SKM-1 treated with dmso at 0.1 percent for 144 hours (cell line): ENCODE data around the gene CYTH3.
A peak's percentile ranks its signal among the peaks of the same experiment; 100 is the strongest.

Experiments used
- DNase-seq: peaks from one replicate; lab custom pipeline; 2025; ENCODE audit not compliant: unreplicated experiment; lab: John Stamatoyannopoulos, UW

The CYTH3 gene

GRCh38 chr7:6258440-6259182 lies 13.8 kb downstream of the CYTH3 start:
- no peak for DNase-seq

- DNase-seq, result no peak
Measured at GRCh38 chr7:6257675-6258074, 14.7 kb downstream of the CYTH3 start.

- peak; percentile 27 for DNase-seq
Measured at GRCh38 chr7:6256677-6257535, 15.5 kb downstream of the CYTH3 start.

- no peak for DNase-seq
Measured at GRCh38 chr7:6256109-6256483, 16.3 kb downstream of the CYTH3 start.

GRCh38 chr7:6254866-6255265 lies 17.6 kb downstream of the CYTH3 start:
- no peak for DNase-seq

- DNase-seq, result no peak
Measured at GRCh38 chr7:6252748-6253147, 19.7 kb downstream of the CYTH3 start.

- DNase-seq, result no peak
Measured at GRCh38 chr7:6252341-6252746, 20.1 kb downstream of the CYTH3 start.

GRCh38 chr7:6251653-6252052 lies 20.8 kb downstream of the CYTH3 start:
- no peak for DNase-seq

GRCh38 chr7:6250364-6250833 lies 22.0 kb downstream of the CYTH3 start:
- no peak for DNase-seq

- DNase-seq, result no peak
Measured at GRCh38 chr7:6249043-6249442, 23.4 kb downstream of the CYTH3 start.

GRCh38 chr7:6248581-6248980 lies 23.8 kb downstream of the CYTH3 start:
- DNase-seq, result no peak

- DNase-seq, result no peak
Measured at GRCh38 chr7:6246251-6246917, 26.0 kb downstream of the CYTH3 start.

- no peak for DNase-seq
Measured at GRCh38 chr7:6244021-6244420, 28.4 kb downstream of the CYTH3 start.

- DNase-seq, result no peak
Measured at GRCh38 chr7:6243168-6243567, 29.3 kb downstream of the CYTH3 start.

GRCh38 chr7:6242561-6242960 lies 29.9 kb downstream of the CYTH3 start:
- DNase-seq, result no peak

GRCh38 chr7:6241607-6241973 lies 30.8 kb downstream of the CYTH3 start:
- DNase-seq, result no peak

GRCh38 chr7:6238309-6238925 lies 34.0 kb downstream of the CYTH3 start:
- DNase-seq, result no peak

GRCh38 chr7:6237730-6238129 lies 34.7 kb downstream of the CYTH3 start:
- DNase-seq, result no peak

GRCh38 chr7:6237011-6237410 lies 35.4 kb downstream of the CYTH3 start:
- DNase-seq, result no peak

- no peak for DNase-seq
Measured at GRCh38 chr7:6235029-6235871, 37.2 kb downstream of the CYTH3 start.
